ENCODE data around the gene NENF.
"Not testable (repeated sequence)": the region's sequence is repeated elsewhere in the genome, so short reads cannot be mapped to it uniquely, and the experiment has no call there.

The NENF gene

DNA sequence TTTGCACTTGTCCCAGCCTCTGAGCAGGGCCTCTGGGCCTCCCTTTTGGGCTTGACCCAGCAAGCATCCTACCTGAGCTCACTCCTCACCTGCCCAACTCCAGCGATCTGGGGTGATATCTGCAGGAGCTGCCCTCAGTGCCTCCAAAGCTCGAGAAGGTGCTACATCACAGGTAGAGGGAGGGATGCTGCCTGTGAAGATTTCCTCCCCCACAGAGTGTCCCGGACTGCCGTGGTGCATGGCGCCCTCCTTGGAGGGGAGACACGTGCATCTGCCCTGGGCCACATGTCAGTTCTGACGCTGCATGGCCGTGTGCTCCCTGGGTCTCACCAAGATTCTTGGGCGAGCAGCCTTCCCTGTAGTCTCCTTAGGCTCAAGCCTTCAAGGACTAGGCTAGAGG, 27.7 kb downstream of the NENF start:
- DNase-seq: no peak

DNA sequence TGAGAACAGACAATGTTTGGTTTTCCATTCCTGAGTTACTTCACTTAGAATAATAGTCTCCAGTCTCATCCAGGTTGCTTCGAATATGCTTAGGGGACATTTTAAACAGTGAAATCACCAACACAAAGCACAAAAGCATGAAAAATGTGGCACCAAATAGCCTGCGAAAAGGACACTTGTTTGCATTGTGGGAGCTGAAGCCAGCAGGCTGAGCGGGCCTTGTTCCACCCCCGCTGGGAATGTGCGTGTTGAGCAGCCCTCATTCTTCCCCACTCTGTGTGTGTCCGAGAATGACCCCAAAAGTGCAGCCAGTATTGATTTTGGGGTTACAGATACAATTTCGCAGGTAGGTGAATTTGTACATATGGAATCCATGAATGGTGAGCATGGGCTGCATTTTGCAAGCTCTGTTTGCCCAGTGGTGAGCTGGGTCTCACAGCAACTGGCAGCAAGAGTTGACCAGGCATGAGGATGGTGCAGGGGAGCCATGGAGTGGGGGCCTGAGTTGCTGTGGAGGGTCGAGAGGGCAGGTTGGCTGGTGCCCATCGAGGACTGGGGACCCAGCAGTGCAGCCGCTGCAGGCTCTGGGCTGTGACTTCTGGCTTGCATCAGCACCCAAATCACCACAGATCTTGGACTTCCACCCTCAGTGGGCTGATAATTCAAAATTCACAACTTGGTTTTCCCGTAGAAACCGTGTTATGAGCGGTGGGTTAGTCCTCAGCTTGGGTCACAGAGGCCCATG, 29.4 kb downstream of the NENF start:
- no peak for DNase-seq

DNA sequence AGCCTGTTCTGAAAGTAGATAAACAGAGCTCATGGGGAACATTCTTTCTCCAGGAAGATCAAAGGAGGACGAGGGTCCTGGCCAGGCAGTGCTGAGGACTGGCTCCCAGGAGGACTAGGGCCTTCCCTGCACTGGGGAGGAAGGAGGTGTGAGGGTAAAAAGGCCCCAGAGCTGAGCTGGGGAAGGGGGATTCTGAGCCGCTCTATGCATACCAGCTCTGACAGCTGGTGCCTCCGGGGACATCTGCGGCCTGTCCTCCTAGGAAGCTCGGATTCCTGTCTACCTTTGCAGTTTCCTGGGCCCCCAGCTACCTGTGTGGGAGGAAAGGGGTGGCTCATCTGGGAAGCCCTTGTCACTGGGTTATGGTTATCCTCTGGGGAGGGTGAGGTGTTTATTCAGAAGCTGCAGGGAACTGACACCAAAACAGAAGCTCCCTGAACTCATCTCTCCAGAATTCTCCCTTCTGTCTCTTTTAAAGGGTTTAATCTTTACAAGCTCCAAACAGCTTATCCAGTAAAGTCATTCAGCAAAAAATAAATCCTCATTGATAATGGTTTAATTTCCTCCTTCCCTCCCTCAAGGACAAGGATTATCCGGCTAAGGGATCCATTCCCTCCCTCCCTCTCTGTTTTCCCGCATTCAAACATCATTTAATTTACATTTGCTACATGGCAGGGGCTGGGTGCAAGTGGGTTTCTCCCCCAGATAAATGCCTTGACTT, 31.0 kb downstream of the NENF start:
- DNase-seq: no peak

DNA sequence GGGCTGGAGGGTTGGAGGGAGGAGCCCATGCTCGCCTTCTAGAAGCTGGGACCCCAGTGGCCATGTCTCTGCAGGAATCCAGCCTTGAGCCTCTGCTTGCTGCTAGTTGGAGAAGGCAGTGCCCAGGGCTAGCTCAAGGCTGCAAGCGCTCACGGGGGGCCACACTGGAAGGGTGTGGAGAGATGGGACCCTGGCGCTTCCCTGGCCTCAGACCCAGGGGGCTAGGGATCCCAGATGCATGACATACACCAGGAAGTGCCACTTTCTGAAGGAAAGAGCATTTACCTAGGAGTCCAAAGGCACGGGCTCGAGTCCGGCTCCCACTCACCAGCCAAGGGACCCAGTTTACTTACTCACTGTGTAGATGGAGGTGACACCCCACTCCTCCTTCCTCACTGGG, 32.6 kb downstream of the NENF start:
- DNase-seq: no peak

DNA sequence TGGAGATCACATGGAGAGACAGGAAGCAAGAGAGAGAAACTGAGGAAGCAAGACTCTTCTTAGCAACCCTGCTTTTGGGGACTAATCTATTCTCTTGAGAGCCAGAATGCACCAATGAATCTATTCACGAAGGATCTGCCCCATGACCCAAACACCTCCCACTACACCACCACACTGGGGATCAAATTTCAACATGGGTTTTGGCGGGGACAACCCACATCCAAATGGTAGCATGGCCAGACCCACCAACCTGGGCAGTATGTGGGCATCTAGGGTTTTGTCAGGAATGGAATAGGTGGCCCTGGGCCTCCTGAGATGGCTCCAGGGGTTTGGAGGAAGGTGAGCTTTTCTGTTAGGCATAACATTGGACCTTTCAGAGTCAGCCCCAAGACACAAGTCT, 33.7 kb downstream of the NENF start:
- DNase-seq: no peak

DNA sequence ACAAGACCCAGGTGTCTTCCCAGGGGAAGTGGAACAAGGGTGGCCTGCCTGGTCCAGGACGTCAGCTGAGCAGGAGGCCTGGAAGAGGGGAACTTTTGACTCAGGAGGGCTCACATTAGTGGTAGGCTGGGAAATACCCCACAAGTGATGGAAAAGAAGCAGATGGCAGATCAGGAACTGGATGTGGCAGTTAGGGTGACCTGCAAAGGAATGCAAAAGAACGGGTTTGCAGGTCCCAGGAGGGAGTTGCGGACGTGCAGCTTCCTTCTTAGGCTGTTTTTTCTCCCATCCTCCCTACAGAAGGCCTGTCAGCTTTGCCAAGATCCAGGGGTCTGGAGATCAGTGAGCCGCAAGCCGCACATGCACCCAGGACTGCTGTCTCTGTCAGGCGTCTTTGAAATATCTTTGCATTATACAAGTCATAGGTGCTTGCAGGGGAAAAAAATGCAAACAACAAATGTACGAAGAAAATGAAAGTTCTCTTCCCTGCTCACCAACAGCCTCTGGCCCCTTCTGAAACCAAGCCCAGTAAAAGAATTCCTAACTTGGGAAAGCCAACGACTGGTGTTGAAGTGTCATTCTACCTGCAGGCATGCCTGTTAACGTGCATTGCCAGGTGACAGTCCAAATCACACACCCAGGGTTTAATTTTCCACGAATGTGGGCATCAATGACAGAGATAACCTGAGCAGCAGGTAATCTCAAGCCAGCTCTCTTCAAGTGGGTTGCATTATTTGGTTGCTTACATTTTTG, 34.4 kb downstream of the NENF start:
- DNase-seq: no peak

DNA sequence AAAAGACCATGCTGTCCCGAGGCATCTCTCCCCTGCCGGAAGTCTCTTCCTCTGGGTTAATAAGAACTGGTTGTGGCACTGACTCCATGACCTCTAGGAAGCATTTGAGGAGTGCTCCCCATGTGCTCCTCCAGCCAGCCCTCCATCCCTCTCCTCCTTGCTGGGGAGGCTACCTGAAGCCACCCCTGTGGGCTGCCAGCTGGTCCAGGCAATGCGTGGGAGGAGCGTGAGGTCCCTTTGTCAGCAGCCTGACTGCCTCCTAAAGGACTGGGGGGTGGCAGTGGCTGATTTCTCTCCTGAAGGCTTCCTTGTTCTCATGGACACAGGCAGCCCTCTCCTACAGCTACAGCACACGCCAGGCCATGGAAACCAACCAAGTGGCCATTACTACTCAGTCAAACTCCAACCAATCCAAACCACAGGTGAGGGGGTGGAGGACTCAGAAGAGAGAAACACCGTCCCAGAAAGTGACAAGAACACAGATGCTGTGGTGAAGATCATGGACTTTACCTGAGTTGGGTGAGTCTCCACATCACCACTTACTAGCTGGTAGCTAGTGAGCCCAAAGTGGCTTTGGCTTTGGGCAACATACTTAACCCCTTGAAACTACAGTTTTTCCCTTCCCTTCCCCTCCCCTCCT, 35.2 kb downstream of the NENF start:
- peak in 1 of 5 experiments; percentile 19 for DNase-seq

DNA sequence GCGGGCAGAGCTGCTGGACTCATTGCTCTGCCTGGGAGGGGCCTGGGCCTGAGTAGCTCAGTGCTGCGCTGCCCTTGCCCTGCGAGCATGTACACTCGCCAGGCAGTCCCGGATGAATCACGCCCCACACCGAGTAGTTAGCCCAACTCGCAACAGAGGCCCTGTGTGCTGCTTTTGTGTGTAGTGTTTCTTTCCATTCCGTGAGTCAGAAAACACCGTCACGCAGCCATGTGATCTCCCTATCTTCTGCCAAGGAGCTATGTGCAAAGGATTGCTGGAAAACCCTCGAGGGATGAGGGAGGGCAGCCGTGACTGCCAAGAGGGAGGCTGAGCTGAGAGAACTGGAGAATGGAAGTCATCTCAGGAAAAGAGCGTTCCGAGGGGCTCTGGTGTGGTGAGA, 37.3 kb downstream of the NENF start:
- no peak for DNase-seq

DNA sequence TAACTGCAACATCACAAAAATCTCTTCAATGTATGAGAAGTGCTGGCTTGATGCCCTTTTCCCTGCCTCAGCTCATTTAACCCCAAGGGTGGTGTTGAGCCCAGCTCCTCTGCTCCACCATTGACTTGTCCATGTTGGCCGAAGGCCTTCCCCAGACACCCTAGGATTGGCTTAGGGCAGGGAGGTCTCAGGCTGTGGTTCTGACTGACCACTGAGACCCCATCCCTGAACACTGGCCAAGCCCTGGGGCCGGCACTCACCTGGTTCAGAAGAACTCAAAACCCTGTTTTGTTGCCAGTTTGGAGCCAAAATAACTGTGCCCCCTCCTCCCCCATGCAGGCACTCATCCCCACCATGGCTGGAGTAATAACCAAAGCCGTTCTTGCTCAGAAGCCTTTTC, 38.6 kb downstream of the NENF start:
- DNase-seq: no peak

DNA sequence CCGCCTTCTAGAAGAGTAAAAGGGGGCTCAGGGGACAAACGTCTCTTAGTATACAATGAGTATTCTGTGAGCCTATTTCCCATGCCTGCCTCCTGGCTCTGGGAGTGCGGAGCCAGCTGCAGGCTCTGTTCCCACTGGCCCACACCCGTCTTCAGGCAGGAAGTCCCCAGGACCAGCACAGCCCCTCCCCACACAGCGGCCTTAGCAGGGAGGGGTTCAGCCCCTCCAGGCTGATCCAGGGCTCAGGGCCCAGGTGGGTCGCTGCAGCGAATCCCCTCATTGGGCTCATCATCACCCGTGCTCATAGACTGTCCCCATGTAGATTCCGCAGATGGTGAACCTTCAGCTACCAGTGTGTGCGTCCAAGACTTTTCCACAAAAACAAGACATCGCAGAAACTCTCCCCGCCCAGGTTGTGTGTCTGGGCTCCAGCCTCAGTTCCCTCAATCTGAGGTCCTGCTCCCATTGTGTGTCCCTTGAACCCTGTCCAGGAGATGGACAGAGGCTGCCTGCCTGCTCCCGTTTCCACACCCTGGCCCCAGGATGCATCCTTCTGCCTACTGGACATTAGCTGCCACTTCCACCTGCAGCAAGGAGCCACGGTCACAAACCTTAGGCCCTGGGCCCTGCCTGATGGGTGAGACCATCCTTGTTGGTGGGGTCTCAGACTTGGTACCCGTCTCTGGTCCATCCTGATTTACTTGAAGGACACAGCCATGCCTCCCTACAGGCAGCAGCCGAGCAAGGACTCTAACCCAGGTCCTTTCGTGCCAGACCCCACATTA, 39.4 kb downstream of the NENF start:
- no peak for DNase-seq

DNA sequence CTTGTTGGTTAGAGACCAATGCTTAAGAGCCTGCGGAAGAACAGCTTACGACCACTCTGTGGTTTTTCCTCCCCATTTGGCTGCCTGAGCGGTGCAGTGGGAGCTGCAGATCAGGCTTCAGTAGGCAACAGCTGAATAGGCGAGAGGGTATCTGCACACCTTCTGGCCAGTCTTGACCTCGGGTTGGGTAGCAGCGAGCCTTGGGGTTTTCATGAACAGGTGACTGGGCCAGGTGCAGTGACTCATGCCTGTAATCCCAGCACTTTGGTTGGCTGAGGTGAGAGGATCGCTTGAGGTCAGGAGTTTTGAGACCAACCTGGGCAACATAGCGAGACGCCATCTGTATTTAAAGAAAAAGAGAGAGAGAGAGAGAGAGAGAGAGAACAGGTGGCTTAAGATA, 41.0 kb downstream of the NENF start:
- DNase-seq: no peak

DNA sequence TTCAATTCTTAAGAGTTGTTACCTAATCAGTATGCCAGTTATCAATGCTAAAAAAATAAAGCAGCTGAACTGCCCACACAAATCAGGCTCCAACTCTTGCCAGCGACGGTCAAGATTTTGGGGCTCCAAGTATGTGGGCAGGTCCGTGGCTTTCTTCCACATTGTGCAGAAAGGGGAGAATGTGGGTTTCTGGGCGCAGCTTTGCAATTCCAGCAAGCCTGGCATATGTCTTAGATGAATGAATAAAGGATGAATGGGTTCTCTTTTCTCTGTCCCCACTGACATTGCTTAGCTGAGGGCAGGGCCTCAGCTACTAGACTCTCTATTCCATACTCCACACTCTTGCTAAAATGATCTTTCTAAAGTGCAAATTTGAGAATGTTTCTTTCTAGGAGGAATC, 42.4 kb downstream of the NENF start:
- no peak for DNase-seq

DNA sequence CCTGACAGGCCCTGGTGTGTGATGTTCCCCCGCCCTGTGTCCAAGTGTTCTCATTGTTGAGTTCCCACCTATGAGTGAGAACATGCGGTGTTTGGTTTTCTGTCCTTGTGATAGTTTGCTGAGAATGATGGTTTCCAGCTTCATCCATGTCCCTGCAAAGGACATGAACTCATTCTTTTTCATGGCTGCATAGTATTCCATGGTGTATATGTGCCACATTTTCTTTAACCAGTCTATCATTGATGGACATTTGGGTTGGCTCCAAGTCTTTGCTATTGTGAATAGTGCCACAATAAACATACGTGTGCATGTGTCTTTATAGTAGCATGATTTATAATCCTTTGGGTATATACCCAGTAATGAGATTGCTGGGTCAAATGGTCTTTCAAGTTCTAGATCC, 43.1 kb downstream of the NENF start:
- DNase-seq: not testable (repeated sequence)

DNA sequence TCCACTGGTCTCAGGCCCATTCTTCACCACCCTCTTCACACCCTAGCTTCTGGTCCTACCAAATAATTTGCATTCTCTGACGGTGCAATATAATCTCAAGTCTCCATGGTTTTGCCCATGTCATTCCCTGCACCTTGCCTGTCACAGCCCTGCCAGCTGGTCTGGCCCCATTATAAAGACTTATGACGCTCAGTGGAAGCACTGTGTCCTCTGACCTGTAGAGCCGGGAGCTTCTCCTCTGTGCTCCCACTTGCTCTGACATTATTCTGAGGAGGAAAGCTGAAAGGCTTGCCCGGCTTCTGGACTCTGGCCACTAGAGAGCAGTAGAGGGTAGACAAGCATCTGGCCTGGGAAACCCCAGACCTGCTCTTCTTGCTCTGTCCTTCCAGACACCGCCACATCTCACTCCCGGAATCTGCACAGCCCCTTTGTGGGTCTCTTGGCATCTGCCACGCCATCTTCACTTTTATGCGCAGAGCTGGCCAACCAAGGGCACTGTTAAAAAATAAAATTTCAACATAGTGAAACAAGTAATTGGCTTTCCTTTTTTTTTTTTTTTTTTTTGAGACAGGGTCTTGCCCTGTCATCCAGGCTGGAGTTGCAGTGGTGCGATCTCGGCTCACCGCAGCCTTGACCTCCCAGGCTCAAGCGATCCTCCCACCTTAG, 44.4 kb downstream of the NENF start:
- DNase-seq: peak in 4 of 5 experiments; percentile 52 to 76 (median 60)

DNA sequence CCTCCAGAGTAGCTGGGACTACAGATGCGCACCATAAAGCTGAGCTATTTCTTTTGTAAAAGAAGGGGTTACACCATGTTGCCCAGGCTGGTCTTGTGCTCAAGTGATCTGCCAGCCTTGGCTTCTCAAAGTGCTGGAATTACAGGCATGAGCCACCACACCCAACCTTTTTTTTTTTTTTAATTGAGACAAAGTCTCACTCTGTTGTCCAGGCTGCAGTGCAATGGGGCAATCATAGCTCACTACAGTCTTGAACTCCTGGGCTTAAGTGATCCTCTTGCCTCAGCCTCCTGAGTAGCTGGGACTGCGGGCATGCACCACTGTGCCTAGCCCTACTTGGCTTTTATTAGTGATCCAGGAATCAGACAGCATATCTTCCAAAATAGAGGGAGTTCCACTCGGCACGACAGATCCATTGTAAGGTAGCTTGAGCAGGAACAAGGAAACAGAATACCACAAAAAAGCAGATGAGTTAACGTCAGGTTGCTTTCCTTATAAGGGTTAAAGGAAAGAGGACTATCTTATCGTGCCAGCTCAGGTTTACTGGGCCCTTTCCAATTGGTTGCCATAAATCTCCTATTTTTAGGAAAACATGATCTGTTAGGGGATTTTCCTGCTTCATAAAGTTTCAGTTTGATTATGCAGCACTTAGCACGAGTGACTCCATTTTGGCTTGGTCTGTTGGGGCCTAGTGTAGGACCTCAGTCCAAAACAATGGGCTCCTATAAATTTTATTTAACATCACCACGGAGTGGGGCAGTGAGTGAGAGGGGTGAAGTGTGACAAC, 45.2 kb downstream of the NENF start:
- DNase-seq: no peak

DNA sequence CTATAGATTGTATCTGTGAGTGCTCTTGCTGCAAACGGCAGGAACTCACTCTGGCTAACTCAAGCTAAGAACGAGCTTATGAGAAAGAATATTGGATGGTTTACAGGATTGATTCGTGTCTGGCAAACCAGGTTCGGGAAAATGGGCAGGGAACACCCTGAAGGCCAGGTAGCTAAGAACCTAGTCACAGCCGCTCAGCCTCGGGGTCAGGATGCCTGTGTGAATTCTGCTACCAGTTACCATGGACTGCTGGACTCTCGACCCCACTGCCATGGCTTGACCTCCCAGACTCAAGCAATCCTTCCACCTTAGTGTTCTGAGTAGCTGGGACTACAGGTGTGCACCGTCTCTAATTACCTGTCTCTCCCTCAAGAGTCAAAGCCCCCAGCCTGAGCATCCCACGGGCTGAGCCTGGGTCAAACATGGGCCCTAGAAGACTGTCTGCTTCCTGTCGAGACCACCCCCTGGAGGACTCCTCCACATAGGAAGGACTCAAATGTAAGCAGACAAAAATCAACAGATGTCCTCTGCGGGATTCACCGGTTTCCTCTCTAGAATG, 45.8 kb downstream of the NENF start:
- DNase-seq: no peak

DNA sequence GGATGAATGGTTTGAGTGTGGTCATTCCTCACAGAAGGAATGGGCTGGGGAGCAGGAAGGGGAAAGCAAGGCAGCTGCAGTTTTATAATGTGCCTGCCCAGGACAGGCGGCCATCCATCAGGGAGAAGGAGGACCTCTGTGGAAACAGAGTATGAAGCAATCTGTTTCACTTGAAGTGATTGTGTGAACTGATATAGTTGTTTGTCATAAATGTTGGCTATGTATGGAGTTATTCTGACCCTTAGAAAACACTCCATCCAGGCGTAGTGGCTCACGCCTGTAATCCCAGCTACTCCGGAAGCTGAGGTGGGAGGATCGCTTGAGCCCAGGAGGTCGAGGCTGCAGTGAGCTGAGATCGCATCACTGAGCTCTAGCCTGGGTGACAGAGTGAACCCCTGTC, 46.5 kb downstream of the NENF start:
- no peak for DNase-seq

DNA sequence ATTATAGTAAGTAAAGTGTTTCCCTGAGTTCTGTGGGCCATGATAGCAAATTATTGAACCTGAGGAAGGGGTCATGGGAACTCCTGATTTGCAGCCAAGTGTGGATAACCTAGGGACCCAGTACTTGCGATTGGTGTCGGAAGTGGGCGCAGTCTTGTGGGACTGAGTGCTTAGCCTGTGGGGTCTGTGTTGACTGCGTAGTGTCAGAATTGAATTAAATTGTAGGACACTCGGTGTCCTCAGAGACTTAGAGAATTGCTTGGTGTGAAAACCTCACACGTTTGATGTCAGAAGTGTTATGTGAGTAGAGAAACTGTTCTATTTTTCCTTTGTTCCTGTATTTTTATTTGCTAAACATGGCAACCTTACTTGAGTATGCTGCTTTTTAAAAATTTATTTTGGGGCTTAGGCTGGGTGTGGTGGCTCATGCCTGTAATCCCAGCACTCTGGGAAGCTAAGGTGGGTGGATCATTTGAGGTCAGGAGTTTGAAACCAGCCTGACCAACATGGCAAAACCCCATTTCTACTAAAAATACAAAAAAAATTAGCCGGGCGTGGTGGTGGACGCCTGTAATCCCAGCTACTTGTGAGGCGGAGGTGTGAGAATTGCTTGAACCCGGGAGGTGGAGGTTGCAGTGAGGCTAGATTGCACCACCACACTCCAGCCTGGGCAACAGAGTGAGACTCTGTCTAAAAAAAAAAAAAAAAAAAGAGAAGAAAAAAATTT, 48.2 kb downstream of the NENF start:
- peak in 1 of 5 experiments; percentile 26 for DNase-seq

DNA sequence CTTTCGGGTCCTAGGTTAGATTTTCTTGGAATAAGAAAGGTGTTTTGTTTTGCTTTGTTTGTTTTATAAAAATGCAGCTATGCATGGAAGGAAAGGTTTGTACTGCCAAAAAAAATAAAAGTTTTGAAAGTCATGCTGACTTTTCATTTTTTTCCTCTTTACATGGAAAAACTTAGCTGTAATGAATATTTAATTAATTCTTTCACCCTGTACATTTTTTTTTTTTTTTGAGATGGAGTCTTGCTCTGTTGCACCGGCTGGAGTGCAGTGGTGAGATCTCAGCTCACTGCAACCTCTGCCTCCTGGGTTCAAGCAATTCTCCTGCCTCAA, 48.7 kb downstream of the NENF start:
- DNase-seq: no peak

DNA sequence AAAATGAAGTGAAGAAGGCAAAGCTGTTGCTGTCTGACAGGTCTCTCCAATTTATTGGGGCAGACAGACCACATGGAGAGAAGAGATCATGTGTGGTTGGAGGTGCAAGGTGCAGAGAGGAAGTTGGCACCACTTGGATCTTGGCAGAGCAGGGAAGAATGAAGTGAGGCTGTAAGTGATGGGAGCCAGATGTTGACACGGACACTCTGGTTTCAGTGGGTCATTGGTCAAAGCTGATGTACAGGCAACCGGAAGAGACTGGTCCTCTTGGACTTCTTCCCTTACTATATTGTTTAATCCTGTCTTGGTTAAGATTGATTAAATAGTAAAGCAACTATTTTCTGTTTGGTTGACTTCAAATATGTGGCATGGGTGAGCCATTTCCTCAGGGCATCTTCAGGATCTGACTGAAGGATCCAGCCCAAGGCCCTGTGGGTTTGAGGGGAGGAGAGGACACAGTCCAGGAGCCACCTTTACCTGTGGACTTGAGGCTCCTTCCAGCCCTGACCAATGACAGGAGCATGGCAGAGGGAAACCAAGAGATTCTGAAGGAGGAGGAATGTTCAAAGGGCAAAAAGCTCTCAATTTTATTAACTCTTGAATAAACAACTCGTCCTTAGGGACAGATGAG, 49.4 kb downstream of the NENF start:
- no peak for DNase-seq
